ENCODE results near the gene RBFOX1.

The RBFOX1 gene

DNA sequence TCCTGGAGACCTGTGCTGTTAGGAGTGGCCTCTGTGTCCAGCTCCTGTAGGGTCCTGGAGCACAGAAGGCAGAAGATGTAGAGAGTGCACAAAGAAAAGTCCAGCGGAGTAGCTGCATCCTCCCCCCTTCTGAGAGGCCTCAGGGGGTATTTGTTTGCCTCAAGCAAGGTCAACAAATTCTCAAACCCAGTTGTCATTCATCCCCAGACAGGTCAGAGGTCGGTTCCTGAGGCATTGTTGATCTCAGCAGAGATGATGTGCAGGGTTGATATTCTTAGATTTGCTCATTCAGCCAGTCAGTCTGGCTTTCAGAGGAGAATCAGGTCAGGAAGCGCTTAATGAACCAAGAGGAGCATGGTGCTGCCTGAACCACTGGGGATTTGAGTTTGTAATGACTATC, 8.3 kb upstream of the RBFOX1 start:
- Histone ChIP-seq H3K9ac (ENCODE audit: low read length) (no peak overlapping the region), H2AFZ (ENCODE audit: low read length) (no peak overlapping the region), H3F3A (ENCODE audit: insufficient read depth, low read length) (no peaks in the 10 kb centered on the region), H3K79me2 (ENCODE audit: insufficient read depth, low read length) (no peaks in the 10 kb centered on the region), H3K9me2 (ENCODE audit: low read depth, low read length) (no peaks in the 10 kb centered on the region), H3K27me3 (ENCODE audit: insufficient read depth, low read length) (no peaks in the 10 kb centered on the region), H3K9me3 (ENCODE audit: low read length) (no peaks in the 10 kb centered on the region), H3K4me2 (ENCODE audit: low read length) (no peak overlapping the region), H3K36me3 (ENCODE audit: insufficient read depth, low read length) (no peaks in the 10 kb centered on the region), H3K27ac (ENCODE audit: low read depth, low read length, poor library complexity, severe bottlenecking) (no peak overlapping the region), H4K20me1 (ENCODE audit: insufficient read depth, low read length) (no peaks in the 10 kb centered on the region), H3K4me3 (ENCODE audit: low read depth, low read length, poor library complexity, severe bottlenecking) (no peak overlapping the region), H3K4me1 (ENCODE audit: insufficient read depth, low read length, severe bottlenecking) (no peaks in the 10 kb centered on the region)
- TF ChIP-seq, protein P1, sequence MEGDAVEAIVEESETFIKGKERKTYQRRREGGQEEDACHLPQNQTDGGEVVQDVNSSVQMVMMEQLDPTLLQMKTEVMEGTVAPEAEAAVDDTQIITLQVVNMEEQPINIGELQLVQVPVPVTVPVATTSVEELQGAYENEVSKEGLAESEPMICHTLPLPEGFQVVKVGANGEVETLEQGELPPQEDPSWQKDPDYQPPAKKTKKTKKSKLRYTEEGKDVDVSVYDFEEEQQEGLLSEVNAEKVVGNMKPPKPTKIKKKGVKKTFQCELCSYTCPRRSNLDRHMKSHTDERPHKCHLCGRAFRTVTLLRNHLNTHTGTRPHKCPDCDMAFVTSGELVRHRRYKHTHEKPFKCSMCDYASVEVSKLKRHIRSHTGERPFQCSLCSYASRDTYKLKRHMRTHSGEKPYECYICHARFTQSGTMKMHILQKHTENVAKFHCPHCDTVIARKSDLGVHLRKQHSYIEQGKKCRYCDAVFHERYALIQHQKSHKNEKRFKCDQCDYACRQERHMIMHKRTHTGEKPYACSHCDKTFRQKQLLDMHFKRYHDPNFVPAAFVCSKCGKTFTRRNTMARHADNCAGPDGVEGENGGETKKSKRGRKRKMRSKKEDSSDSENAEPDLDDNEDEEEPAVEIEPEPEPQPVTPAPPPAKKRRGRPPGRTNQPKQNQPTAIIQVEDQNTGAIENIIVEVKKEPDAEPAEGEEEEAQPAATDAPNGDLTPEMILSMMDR (IDR thresholded peaks at IDR 0.05; ENCODE audit: low read length), result no peak
- no peak for TF ChIP-seq EZH2 (IDR thresholded peaks at IDR 0.05; ENCODE audit: borderline replicate concordance, low read length)

DNA sequence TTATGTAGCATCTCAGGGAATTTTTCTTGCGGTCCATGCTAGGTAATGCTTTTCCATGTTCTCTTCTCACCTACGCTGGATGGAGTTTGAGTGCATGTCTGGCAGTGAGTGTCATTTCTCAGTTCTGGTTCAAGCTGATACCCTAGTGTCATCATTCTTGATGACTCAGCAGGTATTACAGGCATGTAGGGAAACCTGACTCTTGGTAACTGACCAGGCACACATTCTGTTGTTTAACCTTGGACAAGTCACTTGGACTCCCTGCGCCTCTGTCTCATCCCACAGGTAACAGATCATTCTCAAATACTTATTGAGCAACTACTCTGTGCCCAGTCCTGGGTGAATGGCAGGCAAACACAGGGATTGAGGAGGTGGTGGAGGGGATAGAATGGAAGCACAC, 6.8 kb upstream of the RBFOX1 start:
- Histone ChIP-seq H3K9me2 (ENCODE audit: low read depth, low read length) (no peaks in the 10 kb centered on the region), H3K79me2 (ENCODE audit: insufficient read depth, low read length) (no peaks in the 10 kb centered on the region), H3F3A (ENCODE audit: insufficient read depth, low read length) (no peaks in the 10 kb centered on the region), H3K4me1 (ENCODE audit: insufficient read depth, low read length, severe bottlenecking) (no peaks in the 10 kb centered on the region), H4K20me1 (ENCODE audit: insufficient read depth, low read length) (no peaks in the 10 kb centered on the region), H3K27ac (ENCODE audit: low read depth, low read length, poor library complexity, severe bottlenecking) (no peak overlapping the region), H3K9me3 (ENCODE audit: low read length) (no peaks in the 10 kb centered on the region), H2AFZ (ENCODE audit: low read length) (no peak overlapping the region), H3K4me3 (ENCODE audit: low read depth, low read length, poor library complexity, severe bottlenecking) (no peak overlapping the region), H3K4me2 (ENCODE audit: low read length) (no peak overlapping the region), H3K36me3 (ENCODE audit: insufficient read depth, low read length) (no peaks in the 10 kb centered on the region), H3K27me3 (ENCODE audit: insufficient read depth, low read length) (no peaks in the 10 kb centered on the region), H3K9ac (ENCODE audit: low read length) (no peak overlapping the region)
- TF ChIP-seq, protein P1 (IDR thresholded peaks at IDR 0.05; ENCODE audit: low read length), result no peak
- TF ChIP-seq EZH2 (IDR thresholded peaks at IDR 0.05; ENCODE audit: borderline replicate concordance, low read length), result no peak

DNA sequence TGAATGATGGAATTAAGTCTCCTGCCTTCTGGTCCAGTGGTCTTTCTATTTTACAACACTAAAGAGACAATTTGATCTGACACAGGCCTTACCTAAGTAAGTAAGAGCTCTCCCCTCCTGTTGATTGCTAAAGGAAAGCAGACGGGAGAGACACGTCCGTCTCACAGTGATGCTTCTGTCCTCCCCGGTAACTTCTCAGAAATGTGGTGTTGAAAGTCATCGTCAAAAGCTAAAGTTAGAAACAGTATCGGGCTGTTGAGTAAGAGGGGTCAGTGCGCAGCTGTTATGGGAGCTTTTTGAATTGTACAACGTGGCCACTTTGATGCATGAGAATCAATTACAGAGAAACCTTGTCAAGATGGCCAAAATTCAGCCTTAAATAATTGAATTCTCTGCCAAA, 1.9 kb upstream of the RBFOX1 start:
- TF ChIP-seq, protein P1 (IDR thresholded peaks at IDR 0.05; ENCODE audit: low read length), result no peak
- TF ChIP-seq EZH2 (IDR thresholded peaks at IDR 0.05; ENCODE audit: borderline replicate concordance, low read length), result no peak

More for the DNA sequence above, 1.9 kb upstream of the RBFOX1 start:
- Histone ChIP-seq H3K4me2 (ENCODE audit: low read length) (no peak overlapping the region), H3K4me1 (ENCODE audit: insufficient read depth, low read length, severe bottlenecking) (no peaks in the 10 kb centered on the region), H3K9me3 (ENCODE audit: low read length) (no peaks in the 10 kb centered on the region), H2AFZ (ENCODE audit: low read length) (no peak overlapping the region), H3F3A (ENCODE audit: insufficient read depth, low read length) (no peaks in the 10 kb centered on the region), H3K27me3 (ENCODE audit: insufficient read depth, low read length) (no peaks in the 10 kb centered on the region), H3K4me3 (ENCODE audit: low read depth, low read length, poor library complexity, severe bottlenecking) (no peak overlapping the region), H3K9me2 (ENCODE audit: low read depth, low read length) (no peaks in the 10 kb centered on the region), H3K9ac (ENCODE audit: low read length) (no peak overlapping the region), H3K27ac (ENCODE audit: low read depth, low read length, poor library complexity, severe bottlenecking) (no peak overlapping the region), H4K20me1 (ENCODE audit: insufficient read depth, low read length) (no peaks in the 10 kb centered on the region), H3K36me3 (ENCODE audit: insufficient read depth, low read length) (no peaks in the 10 kb centered on the region), H3K79me2 (ENCODE audit: insufficient read depth, low read length) (no peaks in the 10 kb centered on the region)

Measured in OCI-LY1 (cell line).